Kidney epithelial cell (primary cell): Measurements from ENCODE around the gene THADA. TPM values are rescaled to one million over a fixed set of nuclear protein-coding genes. Genes with fewer than 3 reads are reported as not detected.

Source experiments
- DNase-seq: peaks from one replicate; pipeline ENCODE4 v3.0.0-alpha.2; 2010; ENCODE audit warnings: low read depth
- H3K27me3 ChIP-seq: 2 replicates; pipeline ENCODE4 v1.6.0; 2011; ENCODE audit warnings: low read length; ENCODE audit not compliant: control insufficient read depth, insufficient read depth
- H3K36me3 ChIP-seq: 2 replicates; pipeline ENCODE4 v1.5.1; 2011; ENCODE audit warnings: low read length; ENCODE audit not compliant: control insufficient read depth, insufficient read depth
- H3K4me3 ChIP-seq: 2 replicates; pipeline ENCODE4 v1.5.1; 2011; ENCODE audit warnings: low read depth, mild to moderate bottlenecking, control low read depth, low read length
- CTCF ChIP-seq: IDR thresholded peaks from 2 replicates; pipeline ENCODE4 v1.5.1; 2011; ENCODE audit warnings: mild to moderate bottlenecking, moderate library complexity, low read length, control low read depth, inconsistent platforms; ENCODE audit not compliant: insufficient read depth, poor library complexity, severe bottlenecking
- total RNA-seq: library from RNA; depleted of rRNA; stranded (reverse); fragments of >200 nt; gene quantifications from 2 replicates; pipeline ENCODE4 v1.2.3, GENCODE V29; 2015

The THADA gene
- total RNA-seq, 1 donor from 2014 or later, result 21.5 TPM

DNA sequence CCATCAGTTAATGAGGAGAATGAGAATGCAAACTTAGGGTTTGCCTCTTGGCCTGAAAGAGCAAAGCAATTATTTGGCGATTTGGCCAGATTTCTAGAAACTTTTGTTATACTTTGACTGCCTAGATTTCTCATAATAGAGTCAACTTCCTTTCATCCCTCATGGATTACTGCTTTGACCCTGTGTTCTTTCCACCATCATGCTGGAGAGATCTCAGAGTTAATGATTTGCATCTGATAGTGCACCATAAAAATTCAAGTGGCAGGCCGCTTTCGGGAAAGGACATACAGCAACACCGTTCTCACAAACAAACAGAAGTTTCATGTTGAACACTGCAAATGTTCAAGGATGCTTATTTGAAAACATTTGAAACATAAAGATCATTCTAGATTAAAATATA is 225.7 kb downstream of the THADA start:
- Histone ChIP-seq H3K36me3 (no peaks in the 10 kb centered on the region), H3K4me3 (no peak overlapping the region), H3K27me3 (no peaks in the 10 kb centered on the region)
- no peak for DNase-seq
- no peak for TF ChIP-seq CTCF

GRCh38 chr2:43368483-43369385 is 227.1 kb downstream of the THADA start:
- Histone ChIP-seq H3K36me3 (no peaks in the 10 kb centered on the region), H3K4me3 (no peak overlapping the region), H3K27me3 (no peaks in the 10 kb centered on the region)
- DNase-seq, result no peak
- no peak for TF ChIP-seq CTCF

GRCh38 chr2:43367012-43367782 is 228.6 kb downstream of the THADA start:
- no peak overlapping the region for H3K4me3 ChIP-seq
- no peaks in the 10 kb centered on the region for H3K36me3 ChIP-seq
- DNase-seq, result no peak
- no peak for TF ChIP-seq CTCF
- H3K27me3 ChIP-seq, result no peaks in the 10 kb centered on the region

- DNase-seq, result no peak
- H3K36me3 ChIP-seq, result no peaks in the 10 kb centered on the region
- H3K27me3 ChIP-seq, result no peaks in the 10 kb centered on the region
- TF ChIP-seq CTCF, result no peak
- H3K4me3 ChIP-seq, result no peak overlapping the region
These were observed 232.7 kb downstream of the THADA start for GRCh38 chr2:43363120-43363519.

- Histone ChIP-seq H3K36me3 (no peaks in the 10 kb centered on the region), H3K27me3 (no peaks in the 10 kb centered on the region), H3K4me3 (no peak overlapping the region)
- no peak for TF ChIP-seq CTCF
- no peak for DNase-seq
These were observed 234.6 kb downstream of the THADA start for GRCh38 chr2:43361286-43361685.
